ENCODE measurements around the gene ABL2.
"Not testable (repeated sequence)": the region's sequence is repeated elsewhere in the genome, so short reads cannot be mapped to it uniquely, and the experiment has no call there.

The ABL2 gene

DNA sequence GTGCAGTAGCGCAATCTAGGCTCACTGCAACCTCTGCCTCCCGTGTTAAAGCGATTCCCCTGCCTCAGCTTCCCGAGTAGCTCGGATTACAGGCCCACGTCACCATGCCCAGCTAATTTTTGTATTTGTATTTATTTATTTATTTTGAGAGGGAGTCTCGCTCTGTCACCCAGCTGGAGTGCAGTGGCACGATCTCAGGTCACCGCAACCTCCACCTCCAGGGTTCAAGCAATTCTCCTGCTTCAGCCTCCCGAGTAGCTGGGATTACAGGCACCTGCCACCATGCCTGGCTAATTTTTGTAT is 59.1 kb downstream of the ABL2 start:
- not testable (repeated sequence) for DNase-seq

- no peak for DNase-seq
These were observed 59.6 kb downstream of the ABL2 start for GRCh38 chr1:179169616-179170467.

GRCh38 chr1:179168536-179168935 is 60.9 kb downstream of the ABL2 start:
- no peak for DNase-seq

- DNase-seq = no peak
These were observed 61.5 kb downstream of the ABL2 start for GRCh38 chr1:179167955-179168354.

GRCh38 chr1:179167418-179167777 is 62.1 kb downstream of the ABL2 start:
- no peak for DNase-seq

- DNase-seq = no peak
These were observed 62.6 kb downstream of the ABL2 start for GRCh38 chr1:179166663-179167417.

DNA sequence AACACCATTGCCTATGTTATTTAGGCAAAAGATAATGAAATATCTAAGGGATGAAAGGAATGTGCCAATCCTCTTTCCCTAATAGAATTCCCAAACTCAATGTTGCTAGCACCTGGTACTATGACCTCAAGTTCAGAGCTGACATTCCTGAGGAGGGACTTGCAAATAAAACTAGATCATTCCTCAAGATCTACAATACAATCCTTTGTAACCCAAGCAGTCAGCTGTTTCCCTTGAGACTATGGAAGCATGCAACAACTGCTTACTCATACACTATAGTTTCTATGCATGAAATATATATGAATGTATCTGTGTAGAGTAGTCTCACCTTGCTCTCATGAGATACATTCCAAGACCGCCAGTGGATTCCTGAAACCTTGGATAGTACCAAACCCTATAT is 65.0 kb downstream of the ABL2 start:
- DNase-seq = no peak

DNA sequence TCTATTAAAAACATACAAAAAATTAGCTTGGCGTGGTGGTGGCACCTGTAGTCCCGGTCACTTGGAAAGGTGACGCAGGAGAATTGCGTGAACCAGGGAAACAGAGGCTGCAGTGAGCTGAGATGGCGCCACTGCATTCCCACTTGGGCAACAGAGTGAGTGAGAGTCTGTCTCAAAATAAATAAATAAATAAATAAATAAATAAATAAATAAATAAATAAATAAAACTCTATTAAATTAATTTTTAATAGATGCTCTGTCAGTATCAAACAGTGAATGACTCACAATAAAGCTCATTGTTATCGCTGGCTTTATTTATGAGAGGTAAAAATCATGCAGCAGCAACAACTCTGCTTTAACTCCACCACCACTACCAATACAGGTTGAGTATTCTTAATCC is 72.8 kb downstream of the ABL2 start:
- no peak for DNase-seq

- DNase-seq = no peak
These were observed 73.5 kb downstream of the ABL2 start for GRCh38 chr1:179156026-179156425.

DNA sequence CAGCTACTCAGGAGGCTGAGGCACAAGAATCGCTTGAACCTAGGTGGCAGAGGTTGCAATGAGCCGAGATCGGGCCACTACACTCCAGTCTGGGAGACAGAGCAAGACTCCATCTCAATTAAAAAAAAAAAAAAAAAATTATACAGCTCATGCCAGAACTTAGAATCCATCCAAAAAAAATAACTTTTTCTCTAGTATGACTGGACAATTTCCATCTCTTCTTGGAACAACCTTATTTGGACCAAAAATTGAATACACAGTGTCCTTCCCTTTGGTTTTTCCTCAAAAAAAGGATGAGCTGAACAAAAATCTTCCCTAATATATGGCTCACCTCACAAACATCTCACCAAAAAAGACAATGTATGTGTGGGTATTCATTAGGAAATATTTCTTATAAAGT is 73.9 kb downstream of the ABL2 start:
- DNase-seq = no peak

DNA sequence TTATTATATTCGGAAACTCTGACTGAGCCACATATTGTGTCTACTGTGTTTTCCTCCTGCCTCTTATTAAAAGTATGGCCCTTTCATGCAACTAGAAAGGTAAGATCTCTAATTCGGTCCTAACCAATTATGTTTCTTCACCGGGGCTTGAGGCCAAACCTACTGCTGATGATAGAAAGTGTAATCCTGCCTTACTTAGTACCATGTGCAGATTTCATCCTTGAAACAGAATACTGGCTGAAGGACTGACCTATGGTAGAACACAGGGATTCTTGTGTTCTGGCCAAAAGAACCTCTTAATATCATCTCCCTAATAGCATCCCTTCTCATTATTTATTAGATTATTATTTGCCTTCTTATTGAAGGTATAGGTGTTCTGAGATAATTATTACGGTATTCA is 75.0 kb downstream of the ABL2 start:
- no peak for DNase-seq

- no peak for DNase-seq
These were observed 76.3 kb downstream of the ABL2 start for GRCh38 chr1:179153217-179153616.

- DNase-seq = no peak
These were observed 77.4 kb downstream of the ABL2 start for GRCh38 chr1:179151908-179152682.

- DNase-seq = no peak
These were observed 82.6 kb downstream of the ABL2 start for GRCh38 chr1:179146911-179147310.

DNA sequence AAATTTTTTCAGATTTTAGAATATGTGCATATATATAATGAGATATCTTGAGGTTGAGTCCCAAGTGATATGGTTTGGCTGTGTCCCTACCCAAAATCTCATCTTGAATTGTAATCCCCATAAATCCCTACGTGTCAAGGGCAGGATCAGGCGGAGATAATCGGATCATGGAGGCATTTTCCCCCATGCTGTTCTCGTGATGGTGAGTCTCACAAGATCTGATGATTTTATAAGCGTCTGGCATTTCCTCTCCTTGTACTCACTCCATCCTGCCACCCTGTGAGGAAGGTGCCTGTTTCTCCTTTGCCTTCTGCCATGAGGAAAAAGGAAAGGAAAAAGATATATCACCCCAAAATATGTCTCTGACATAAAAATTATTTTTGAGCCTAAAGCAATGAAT is 83.0 kb downstream of the ABL2 start:
- DNase-seq = no peak

GRCh38 chr1:179145521-179145920 is 84.0 kb downstream of the ABL2 start:
- no peak for DNase-seq

DNA sequence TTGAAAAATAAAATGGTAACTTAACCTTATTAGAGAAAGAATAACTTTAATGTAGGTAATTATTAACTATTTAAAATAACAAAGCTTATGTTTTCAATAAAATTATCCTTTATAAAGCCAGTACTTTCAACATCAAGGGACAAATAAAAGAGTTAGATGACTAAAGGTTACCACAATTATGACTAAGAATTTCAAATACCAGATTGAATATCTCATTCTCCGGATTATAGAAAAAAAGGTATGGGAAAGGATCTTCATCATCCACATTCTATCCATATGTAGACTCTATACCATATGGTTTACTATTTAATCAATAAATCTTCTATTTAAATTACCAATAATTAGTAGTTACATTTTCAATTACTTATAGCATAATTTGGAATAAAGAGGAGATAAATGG is 84.9 kb downstream of the ABL2 start:
- DNase-seq = no peak

GRCh38 chr1:179143322-179143721 is 86.2 kb downstream of the ABL2 start:
- DNase-seq = no peak

GRCh38 chr1:179142889-179143299 is 86.6 kb downstream of the ABL2 start:
- DNase-seq = peak in 1 of 58 donors; percentile 19

- DNase-seq = no peak
These were observed 87.8 kb downstream of the ABL2 start for GRCh38 chr1:179141592-179142251.

DNA sequence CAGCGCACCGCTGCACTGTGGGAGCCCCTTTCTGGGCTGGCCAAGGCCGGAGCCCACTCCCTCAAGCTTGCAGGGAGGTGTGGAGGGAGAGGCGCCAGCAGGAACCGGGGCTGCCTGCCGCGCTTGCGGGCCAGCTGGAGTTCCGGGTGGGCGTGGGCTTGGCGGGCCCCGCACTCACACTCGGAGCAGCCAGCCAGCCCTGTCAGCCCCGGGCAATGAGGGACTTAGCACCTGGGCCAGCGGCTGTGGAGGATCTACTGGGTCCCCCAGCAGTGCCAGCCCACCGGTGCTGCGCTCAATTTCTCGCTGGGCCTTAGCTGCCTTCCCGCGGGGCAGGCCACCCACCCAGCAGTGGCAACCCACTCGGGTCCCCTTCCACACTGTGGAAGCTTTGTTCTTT is 90.7 kb downstream of the ABL2 start:
- not testable (repeated sequence) for DNase-seq

Data from anterior cingulate cortex (tissue), 58 donors.